HG03045 (cell line): ENCODE results near the gene JAG1.
A peak's percentile ranks its signal among the peaks of the same experiment; 100 is the strongest.

ENCODE experiments used
- ATAC-seq: cut with Tn5 transposase; IDR thresholded peaks from one replicate; pipeline ENCODE4 v1.9.1; 2021; ENCODE audit warnings: mild to moderate bottlenecking, moderate library complexity; ENCODE audit not compliant: unreplicated experiment

The JAG1 gene

GRCh38 chr20:10673842-10674683, at the start of gene JAG1:
JAG1 (minus strand) TSS chr20:10673999; CDS start chr20:10673530, 469 bp downstream.
- peak; percentile 69 for ATAC-seq

- ATAC-seq, result no peak
Measured at GRCh38 chr20:10721976-10722375, 48.2 kb upstream of the JAG1 start.

GRCh38 chr20:10721137-10721896, 47.5 kb upstream of the JAG1 start:
- no peak for ATAC-seq

GRCh38 chr20:10720565-10720964, 46.8 kb upstream of the JAG1 start:
- no peak for ATAC-seq

- no peak for ATAC-seq
Measured at GRCh38 chr20:10719740-10720385, 46.1 kb upstream of the JAG1 start.

- no peak for ATAC-seq
Measured at GRCh38 chr20:10718661-10719060, 44.9 kb upstream of the JAG1 start.

- ATAC-seq, result no peak
Measured at GRCh38 chr20:10716855-10717254, 43.1 kb upstream of the JAG1 start.

GRCh38 chr20:10715035-10715434, 41.2 kb upstream of the JAG1 start:
- no peak for ATAC-seq

GRCh38 chr20:10714236-10714975, 40.6 kb upstream of the JAG1 start:
- no peak for ATAC-seq

- ATAC-seq, result no peak
Measured at GRCh38 chr20:10713161-10713560, 39.4 kb upstream of the JAG1 start.

GRCh38 chr20:10711903-10712451, 38.2 kb upstream of the JAG1 start:
- no peak for ATAC-seq

- ATAC-seq, result no peak
Measured at GRCh38 chr20:10710991-10711775, 37.4 kb upstream of the JAG1 start.

- no peak for ATAC-seq
Measured at GRCh38 chr20:10709916-10710315, 36.1 kb upstream of the JAG1 start.

GRCh38 chr20:10708351-10709185, 34.8 kb upstream of the JAG1 start:
- ATAC-seq, result no peak

GRCh38 chr20:10707791-10708190, 34.0 kb upstream of the JAG1 start:
- ATAC-seq, result no peak

- no peak for ATAC-seq
Measured at GRCh38 chr20:10707068-10707467, 33.3 kb upstream of the JAG1 start.

- ATAC-seq, result no peak
Measured at GRCh38 chr20:10706460-10706811, 32.6 kb upstream of the JAG1 start.

GRCh38 chr20:10705801-10706459, 32.1 kb upstream of the JAG1 start:
- ATAC-seq, result no peak

- ATAC-seq, result no peak
Measured at GRCh38 chr20:10701607-10702006, 27.8 kb upstream of the JAG1 start.
